Thoracic aorta (tissue), 2 donors: ENCODE measurements around the gene NUFIP1. TPM values are rescaled to one million over a fixed set of nuclear protein-coding genes. Genes with fewer than 3 reads are reported as not detected.

Source experiments
- ATAC-seq: fragments of 150-250 bp; one replicate; pipeline ENCODE4 v1.8.0; 2017; ENCODE audit warnings: low read depth; ENCODE audit not compliant: insufficient number of reproducible peaks, low FRiP score
- DNase-seq: peaks from one replicate; pipeline ENCODE4 v3.0.0-alpha.2; 2020; ENCODE audit warnings: low spot score
- H3K27ac ChIP-seq, 2 donors: fragments of 200-600 bp; sonication (generic); 1 replicate in 1 of 2; 2 replicates in 1 of 2; pipeline ENCODE4 v1.5.1; 2016; ENCODE audit warnings: mild to moderate bottlenecking in 2 of 2, moderate library complexity in 2 of 2
- H3K27me3 ChIP-seq: fragments of 200-600 bp; sonication (generic); replicated peaks from 2 replicates; pipeline ENCODE4 v1.6.0; 2016; ENCODE audit warnings: mild to moderate bottlenecking; ENCODE audit not compliant: insufficient read depth
- H3K36me3 ChIP-seq: fragments of 200-600 bp; sonication (generic); one replicate; pipeline ENCODE4 v1.5.1; 2016
- H3K4me1 ChIP-seq, 2 donors: fragments of 200-600 bp; sonication (generic); 1 replicate in 1 of 2; 2 replicates in 1 of 2; pipeline versions ENCODE4 v1.5.1 to v1.6.0; 2016; ENCODE audit warnings: low read depth in 2 of 2, mild to moderate bottlenecking in 1 of 2; ENCODE audit not compliant: control insufficient read depth in 1 of 2
- H3K4me3 ChIP-seq: fragments of 200-600 bp; sonication (generic); 2 replicates; pipeline ENCODE4 v1.5.1; 2016; ENCODE audit warnings: mild to moderate bottlenecking
- H3K9me3 ChIP-seq: fragments of 200-600 bp; sonication (generic); 2 replicates; pipeline ENCODE4 v1.5.1; 2016
- total RNA-seq, 2 donors: library from RNA; depleted of rRNA; stranded (reverse); fragments of >200 nt; gene quantifications; one replicate each; pipeline versions ENCODE4 v1.1.0 to v1.2.3, GENCODE V29; 2016
- TF ChIP-seq, protein P1 (sequence below): fragments of 200-600 bp; sonication (generic); IDR thresholded peaks from one replicate; pipeline ENCODE4 v1.5.1; 2019; ENCODE audit warnings: antibody characterized with exemption

NUFIP1 gene
- total RNA-seq, 2 donors from 2014 or later, result 0.54 to 4.5 TPM

DNA sequence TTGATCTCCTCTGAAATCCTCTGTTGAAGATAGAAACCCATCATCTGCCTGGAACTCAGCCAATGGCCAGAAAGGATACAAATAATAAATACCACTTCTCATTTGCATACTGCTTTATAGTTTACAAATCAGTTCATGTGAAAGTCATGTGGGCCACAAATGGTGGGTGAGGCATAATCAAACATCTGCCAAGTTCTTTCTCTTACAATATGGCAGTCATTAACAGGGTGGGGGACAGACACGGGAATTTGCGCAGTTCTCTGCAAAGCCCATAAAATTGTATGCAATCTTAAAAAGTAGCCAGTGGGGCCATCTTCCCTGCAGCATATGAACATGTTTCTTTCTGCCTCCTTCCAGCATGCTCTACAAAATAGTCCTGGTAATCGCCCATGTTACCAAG is 59.6 kb downstream of the NUFIP1 start:
- no peak for DNase-seq
- no peak for ATAC-seq
- TF ChIP-seq, protein P1, sequence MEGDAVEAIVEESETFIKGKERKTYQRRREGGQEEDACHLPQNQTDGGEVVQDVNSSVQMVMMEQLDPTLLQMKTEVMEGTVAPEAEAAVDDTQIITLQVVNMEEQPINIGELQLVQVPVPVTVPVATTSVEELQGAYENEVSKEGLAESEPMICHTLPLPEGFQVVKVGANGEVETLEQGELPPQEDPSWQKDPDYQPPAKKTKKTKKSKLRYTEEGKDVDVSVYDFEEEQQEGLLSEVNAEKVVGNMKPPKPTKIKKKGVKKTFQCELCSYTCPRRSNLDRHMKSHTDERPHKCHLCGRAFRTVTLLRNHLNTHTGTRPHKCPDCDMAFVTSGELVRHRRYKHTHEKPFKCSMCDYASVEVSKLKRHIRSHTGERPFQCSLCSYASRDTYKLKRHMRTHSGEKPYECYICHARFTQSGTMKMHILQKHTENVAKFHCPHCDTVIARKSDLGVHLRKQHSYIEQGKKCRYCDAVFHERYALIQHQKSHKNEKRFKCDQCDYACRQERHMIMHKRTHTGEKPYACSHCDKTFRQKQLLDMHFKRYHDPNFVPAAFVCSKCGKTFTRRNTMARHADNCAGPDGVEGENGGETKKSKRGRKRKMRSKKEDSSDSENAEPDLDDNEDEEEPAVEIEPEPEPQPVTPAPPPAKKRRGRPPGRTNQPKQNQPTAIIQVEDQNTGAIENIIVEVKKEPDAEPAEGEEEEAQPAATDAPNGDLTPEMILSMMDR, result no peak
- H3K27ac ChIP-seq, result peak overlapping the region in 1 of 2 donors; percentile 38
- H3K4me3 ChIP-seq, result no peak overlapping the region
- H3K27me3 ChIP-seq, result no peaks in the 10 kb centered on the region
- no peaks in the 10 kb centered on the region for H3K9me3 ChIP-seq
- H3K36me3 ChIP-seq, result no peaks in the 10 kb centered on the region
- H3K4me1 ChIP-seq, result peaks cover 22 to 42% of the 10 kb centered on the region in 2 donors

DNA sequence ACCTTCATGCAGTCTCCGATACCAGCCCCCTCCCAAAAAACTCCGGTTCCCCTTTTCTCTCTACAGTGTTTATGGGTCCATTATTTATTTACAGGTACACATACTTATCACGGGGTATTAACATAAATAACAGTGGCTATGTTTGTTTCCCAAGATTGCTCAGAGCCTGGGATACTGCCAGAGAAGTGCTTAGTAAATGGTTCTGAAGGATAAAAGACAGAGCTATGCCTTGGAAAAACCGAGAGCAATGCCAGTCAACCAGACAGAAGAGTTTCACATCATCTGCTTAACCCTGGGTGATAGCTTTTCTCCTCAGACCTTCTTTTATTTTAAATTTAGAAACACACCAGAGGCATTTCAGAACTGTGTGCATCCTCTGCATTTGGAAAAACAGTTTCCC is 61.3 kb downstream of the NUFIP1 start:
- H3K4me3 ChIP-seq, result no peak overlapping the region
- ATAC-seq, result no peak
- H3K9me3 ChIP-seq, result no peaks in the 10 kb centered on the region
- DNase-seq, result no peak
- TF ChIP-seq, protein P1, result no peak
- no peaks in the 10 kb centered on the region for H3K36me3 ChIP-seq
- H3K27ac ChIP-seq, result no peak overlapping the region
- peaks cover 24 to 41% of the 10 kb centered on the region in 2 donors for H3K4me1 ChIP-seq
- H3K27me3 ChIP-seq, result no peaks in the 10 kb centered on the region

DNA sequence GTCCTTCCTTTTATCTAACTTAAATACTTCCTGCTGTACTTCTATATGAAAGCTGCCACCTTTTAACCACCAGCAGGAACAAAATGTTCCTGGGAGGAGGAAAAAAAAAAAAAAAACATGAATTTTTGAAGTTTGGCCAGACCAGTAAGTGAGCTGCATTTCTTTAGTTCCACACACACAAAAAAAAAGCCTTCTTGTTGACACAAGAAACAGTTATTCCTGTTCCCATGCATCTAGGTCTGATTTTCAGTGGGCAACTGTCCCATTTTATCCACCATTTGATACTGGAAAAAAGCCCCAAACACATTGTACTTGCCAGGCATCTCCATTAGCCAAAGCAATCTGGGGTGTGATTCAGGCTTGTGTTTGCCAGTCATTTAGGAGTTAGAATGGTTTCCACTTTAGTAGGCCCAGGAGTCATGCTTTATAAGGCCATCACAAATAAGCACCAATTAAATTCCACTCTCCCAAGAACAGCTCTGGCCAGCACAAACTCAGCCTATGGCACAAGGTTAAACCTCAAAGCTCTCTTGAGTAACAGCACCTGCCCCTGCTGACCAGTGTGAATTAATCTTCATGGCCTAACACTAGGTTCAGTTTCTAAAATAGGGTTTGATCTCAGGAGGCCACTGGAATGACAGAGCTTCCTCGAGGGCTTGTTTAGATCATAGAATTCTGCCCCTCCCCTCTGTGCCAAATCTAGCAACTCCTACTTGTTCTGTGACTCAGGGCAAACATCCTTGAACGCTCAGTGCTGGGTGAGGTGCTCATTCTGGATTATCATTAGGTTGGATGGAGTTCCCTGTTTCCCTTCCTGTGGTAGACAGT is 67.1 kb downstream of the NUFIP1 start:
- TF ChIP-seq, protein P1, result no peak
- Histone ChIP-seq H3K27ac (peak overlapping the region; percentile 96 to 97), H3K9me3 (no peaks in the 10 kb centered on the region), H3K27me3 (no peaks in the 10 kb centered on the region), H3K4me3 (no peak overlapping the region), H3K4me1 (peaks cover 24 to 48% of the 10 kb centered on the region in 2 donors), H3K36me3 (no peaks in the 10 kb centered on the region)
- peak; percentile 77 for ATAC-seq
- DNase-seq, result peak; percentile 62

DNA sequence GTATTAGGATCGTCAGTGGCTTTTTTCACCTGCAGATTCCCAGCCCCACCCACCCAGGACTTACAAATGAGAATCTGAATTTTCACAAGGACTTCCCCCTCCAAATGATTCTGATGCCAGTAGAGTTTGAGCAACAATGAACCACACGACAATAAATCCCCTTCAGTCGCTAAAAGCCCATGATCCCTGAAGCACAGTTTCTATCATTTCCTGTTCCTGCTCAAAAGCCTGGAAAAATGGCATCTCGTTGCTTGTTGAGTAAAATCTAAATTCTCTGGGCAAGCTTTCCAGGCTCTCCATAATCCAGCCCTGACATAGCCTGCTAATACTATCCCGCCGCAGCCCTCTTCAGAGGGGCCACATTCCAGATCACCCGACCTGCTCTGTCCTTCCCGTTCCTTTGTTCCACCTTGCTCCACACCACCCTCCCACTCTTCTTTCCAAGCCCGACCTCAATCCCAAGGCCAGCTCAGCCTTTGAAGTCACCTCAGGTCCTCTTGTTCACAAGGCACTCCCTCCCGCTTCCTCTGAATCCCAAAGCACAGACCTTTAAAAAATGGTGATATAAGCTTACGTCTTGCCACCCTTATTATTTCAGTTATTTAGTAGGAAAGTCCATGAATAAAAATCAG is 67.9 kb downstream of the NUFIP1 start:
- DNase-seq, result no peak
- peak overlapping the region; percentile 96 to 97 for H3K27ac ChIP-seq
- H3K4me1 ChIP-seq, result peaks cover 24 to 49% of the 10 kb centered on the region in 2 donors

DNA sequence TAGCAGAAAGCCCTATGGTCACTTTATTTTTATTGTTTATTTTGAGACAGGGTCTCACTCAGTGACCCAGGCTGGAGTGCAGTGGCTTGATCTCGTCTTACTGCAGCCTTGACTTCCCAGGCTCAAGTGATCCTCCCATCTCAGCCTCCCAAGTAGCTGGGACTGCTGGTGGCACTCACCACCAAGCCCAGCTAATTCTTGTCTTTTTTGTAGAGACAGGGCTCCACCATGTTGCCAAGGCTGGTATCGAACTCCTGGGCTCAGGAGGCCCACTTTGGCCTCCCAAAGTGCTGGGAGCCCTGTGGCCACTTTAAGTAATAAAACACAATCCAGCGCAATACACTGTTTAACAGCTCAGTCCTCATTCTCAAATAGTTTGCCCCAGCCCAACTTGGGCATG is 69.3 kb downstream of the NUFIP1 start:
- H3K4me3 ChIP-seq, result no peak overlapping the region
- H3K4me1 ChIP-seq, result peaks cover 24 to 49% of the 10 kb centered on the region in 2 donors
- no peaks in the 10 kb centered on the region for H3K9me3 ChIP-seq
- DNase-seq (no peak), ATAC-seq (no peak)
- peak overlapping the region; percentile 96 to 97 for H3K27ac ChIP-seq
- H3K36me3 ChIP-seq, result no peaks in the 10 kb centered on the region
- TF ChIP-seq, protein P1, result no peak
- no peaks in the 10 kb centered on the region for H3K27me3 ChIP-seq

More for the DNA sequence above, 67.9 kb downstream of the NUFIP1 start:
- no peaks in the 10 kb centered on the region for H3K36me3 ChIP-seq
- H3K9me3 ChIP-seq, result no peaks in the 10 kb centered on the region
- H3K27me3 ChIP-seq, result no peaks in the 10 kb centered on the region
- TF ChIP-seq, protein P1, result no peak
- ATAC-seq, result no peak
- no peak overlapping the region for H3K4me3 ChIP-seq
